Naive B cell (primary cell): ENCODE data around the gene CAMKMT. TPM values are rescaled to one million over a fixed set of nuclear protein-coding genes. Genes with fewer than 3 reads are reported as not detected.

Source experiments
- ATAC-seq, 2 donors: fragments of 150-1000 bp; cut with Tn5 transposase; 2 replicates each; pipeline ENCODE4 v1.10.0; 2021; ENCODE audit warnings: low read depth in 2 of 2, mild to moderate bottlenecking in 2 of 2, moderate library complexity in 2 of 2
- DNase-seq: peaks from one replicate; pipeline ENCODE4 v3.0.0; 2022
- H3K27ac Mint-ChIP-seq, 6 donors: one replicate each; pipeline ENCODE4 v1.8.0; 2020 to 2022; ENCODE audit warnings: mild to moderate bottlenecking in 6 of 6, mixed read lengths in 6 of 6, moderate library complexity in 5 of 6, inconsistent platforms in 2 of 6
- H3K27me3 Mint-ChIP-seq, 3 donors: one replicate each; pipeline ENCODE4 v1.8.0; 2021 to 2022; ENCODE audit warnings: mixed read lengths in 3 of 3, mild to moderate bottlenecking in 1 of 3
- H3K36me3 Mint-ChIP-seq, 2 donors: one replicate each; pipeline ENCODE4 v1.8.0; 2020 to 2022; ENCODE audit warnings: mixed read lengths in 2 of 2, inconsistent platforms in 1 of 2, mild to moderate bottlenecking in 1 of 2
- H3K4me1 Mint-ChIP-seq, 3 donors: one replicate each; pipeline ENCODE4 v1.8.0; 2020 to 2022; ENCODE audit warnings: mixed read lengths in 3 of 3, inconsistent platforms in 1 of 3, mild to moderate bottlenecking in 1 of 3, moderate library complexity in 1 of 3
- H3K4me3 Mint-ChIP-seq, 8 donors: one replicate each; pipeline ENCODE4 v1.8.0; 2020 to 2022; ENCODE audit warnings: mild to moderate bottlenecking in 8 of 8, mixed read lengths in 8 of 8, moderate library complexity in 8 of 8, inconsistent platforms in 2 of 8
- H3K9me3 Mint-ChIP-seq, 7 donors: one replicate each; pipeline ENCODE4 v1.8.0; 2020 to 2022; ENCODE audit warnings: mixed read lengths in 7 of 7, mild to moderate bottlenecking in 5 of 7, inconsistent platforms in 2 of 7, moderate library complexity in 1 of 7
- polyA plus RNA-seq, 6 donors: library from polyadenylated mRNA; unstranded; fragments of 300-500 nt; fragmentation: Illumina TruSeq; gene quantifications; one replicate each; pipeline ENCODE4 v1.2.3, GENCODE V29; 2021; ENCODE audit warnings: low read depth in 6 of 6

The CAMKMT gene
- polyA plus RNA-seq, 6 donors from 2014 or later, result 10.0 to 15.8 (median 12.4) TPM

- ATAC-seq (no peak), DNase-seq (no peak)
- peaks cover 3 to 11% of the 10 kb centered on the region in 2 donors for H3K36me3 Mint-ChIP-seq
- no peak overlapping the region for H3K27ac Mint-ChIP-seq
- H3K9me3 Mint-ChIP-seq, result no peaks in the 10 kb centered on the region
- peaks cover 13 to 18% (median 14%) of the 10 kb centered on the region in 3 donors for H3K4me1 Mint-ChIP-seq
- no peak overlapping the region for H3K4me3 Mint-ChIP-seq
- peaks cover 14 to 32% (median 22%) of the 10 kb centered on the region in 3 donors for H3K27me3 Mint-ChIP-seq
These were observed 411.1 kb downstream of the CAMKMT start for GRCh38 chr2:44772669-44773378.

GRCh38 chr2:44774826-44775492 is 413.2 kb downstream of the CAMKMT start:
- Mint-ChIP-seq H3K9me3 (no peaks in the 10 kb centered on the region), H3K27ac (no peak overlapping the region), H3K36me3 (peaks cover 0 to 11% of the 10 kb centered on the region in 2 donors), H3K4me1 (peaks cover 18 to 30% (median 29%) of the 10 kb centered on the region in 3 donors), H3K27me3 (peaks cover 0 to 11% (median 5%) of the 10 kb centered on the region in 3 donors), H3K4me3 (no peak overlapping the region)
- ATAC-seq (no peak), DNase-seq (no peak)

- peak overlapping the region in 4 of 8 donors; percentile 63 to 88 (median 84) for H3K4me3 Mint-ChIP-seq
These were observed 415.3 kb downstream of the CAMKMT start for GRCh38 chr2:44777036-44777435.

GRCh38 chr2:44777537-44777936 is 415.8 kb downstream of the CAMKMT start:
- peaks cover 18 to 39% (median 32%) of the 10 kb centered on the region in 3 donors for H3K4me1 Mint-ChIP-seq
- peaks cover 0 to 3% (median 0%) of the 10 kb centered on the region in 3 donors for H3K27me3 Mint-ChIP-seq
- H3K27ac Mint-ChIP-seq, result peak overlapping the region; percentile 50 to 97 (median 72)
- DNase-seq (peak; percentile 58), ATAC-seq (peak; percentile 45 to 49)
- H3K4me3 Mint-ChIP-seq, result peak overlapping the region; percentile 63 to 96 (median 89)
- peaks cover 0 to 3% of the 10 kb centered on the region in 2 donors for H3K36me3 Mint-ChIP-seq
- H3K9me3 Mint-ChIP-seq, result peaks cover 0 to 5% (median 0%) of the 10 kb centered on the region in 7 donors

More at GRCh38 chr2:44777036-44777435, 415.3 kb downstream of the CAMKMT start:
- ATAC-seq, result no peak
- DNase-seq, result no peak
- H3K27ac Mint-ChIP-seq, result peak overlapping the region in 1 of 6 donors; percentile 50
- peaks cover 0 to 5% (median 0%) of the 10 kb centered on the region in 7 donors for H3K9me3 Mint-ChIP-seq
- peaks cover 0 to 8% (median 0%) of the 10 kb centered on the region in 3 donors for H3K27me3 Mint-ChIP-seq
- peaks cover 0 to 8% of the 10 kb centered on the region in 2 donors for H3K36me3 Mint-ChIP-seq
- H3K4me1 Mint-ChIP-seq, result peaks cover 18 to 39% (median 32%) of the 10 kb centered on the region in 3 donors

- ATAC-seq (peak; percentile 31 to 38), DNase-seq (no peak)
- H3K4me3 Mint-ChIP-seq, result peak overlapping the region; percentile 63 to 96 (median 89)
- peak overlapping the region in 4 of 6 donors; percentile 51 to 93 (median 78) for H3K27ac Mint-ChIP-seq
- no peaks in the 10 kb centered on the region for H3K27me3 Mint-ChIP-seq
- peaks cover 0 to 5% (median 0%) of the 10 kb centered on the region in 7 donors for H3K9me3 Mint-ChIP-seq
- H3K4me1 Mint-ChIP-seq, result peaks cover 18 to 39% (median 32%) of the 10 kb centered on the region in 3 donors
- H3K36me3 Mint-ChIP-seq, result no peaks in the 10 kb centered on the region
These were observed 416.5 kb downstream of the CAMKMT start for GRCh38 chr2:44778221-44778654.

- peak; percentile 77 for DNase-seq
- Mint-ChIP-seq H3K27me3 (no peaks in the 10 kb centered on the region), H3K27ac (peak overlapping the region in 5 of 6 donors; percentile 24 to 93 (median 92)), H3K4me3 (peak overlapping the region; percentile 63 to 96 (median 89)), H3K9me3 (peaks cover 0 to 5% (median 0%) of the 10 kb centered on the region in 7 donors), H3K36me3 (no peaks in the 10 kb centered on the region), H3K4me1 (peaks cover 18 to 39% (median 32%) of the 10 kb centered on the region in 3 donors)
- peak; percentile 96 to 97 for ATAC-seq
These were observed 417.1 kb downstream of the CAMKMT start for GRCh38 chr2:44778671-44779476.

- Mint-ChIP-seq H3K27me3 (no peaks in the 10 kb centered on the region), H3K4me1 (peaks cover 18 to 39% (median 32%) of the 10 kb centered on the region in 3 donors), H3K27ac (peak overlapping the region in 2 of 6 donors; percentile 62 to 89), H3K4me3 (peak overlapping the region; percentile 63 to 96 (median 86)), H3K36me3 (no peaks in the 10 kb centered on the region), H3K9me3 (peaks cover 0 to 5% (median 0%) of the 10 kb centered on the region in 7 donors)
- DNase-seq (no peak), ATAC-seq (no peak)
These were observed 418.0 kb downstream of the CAMKMT start for GRCh38 chr2:44779793-44780192.

- H3K4me3 Mint-ChIP-seq, result peak overlapping the region in 3 of 8 donors; percentile 14 to 29 (median 28)
- H3K27me3 Mint-ChIP-seq, result peaks cover 0 to 1% (median 0%) of the 10 kb centered on the region in 3 donors
- H3K27ac Mint-ChIP-seq, result peak overlapping the region in 1 of 6 donors; percentile 24
- ATAC-seq (no peak), DNase-seq (no peak)
- peaks cover 0 to 5% (median 0%) of the 10 kb centered on the region in 7 donors for H3K9me3 Mint-ChIP-seq
- peaks cover 18 to 39% (median 32%) of the 10 kb centered on the region in 3 donors for H3K4me1 Mint-ChIP-seq
- no peaks in the 10 kb centered on the region for H3K36me3 Mint-ChIP-seq
These were observed 418.7 kb downstream of the CAMKMT start for GRCh38 chr2:44780406-44780805.

- H3K9me3 Mint-ChIP-seq, result peaks cover 0 to 4% (median 0%) of the 10 kb centered on the region in 7 donors
- H3K36me3 Mint-ChIP-seq, result peaks cover 0 to 10% of the 10 kb centered on the region in 2 donors
- ATAC-seq (no peak), DNase-seq (no peak)
- peak overlapping the region in 1 of 8 donors; percentile 6 for H3K4me3 Mint-ChIP-seq
- peak overlapping the region in 1 of 6 donors; percentile 59 for H3K27ac Mint-ChIP-seq
- H3K4me1 Mint-ChIP-seq, result peaks cover 0 to 6% (median 0%) of the 10 kb centered on the region in 3 donors
- peaks cover 11 to 26% (median 17%) of the 10 kb centered on the region in 3 donors for H3K27me3 Mint-ChIP-seq
These were observed 423.7 kb downstream of the CAMKMT start for GRCh38 chr2:44785433-44785832.

GRCh38 chr2:44786045-44786816 is 424.5 kb downstream of the CAMKMT start:
- Mint-ChIP-seq H3K9me3 (peaks cover 0 to 4% (median 0%) of the 10 kb centered on the region in 7 donors), H3K36me3 (peaks cover 0 to 12% of the 10 kb centered on the region in 2 donors), H3K27me3 (peaks cover 14 to 26% (median 18%) of the 10 kb centered on the region in 3 donors), H3K4me3 (no peak overlapping the region), H3K4me1 (peaks cover 0 to 6% (median 0%) of the 10 kb centered on the region in 3 donors), H3K27ac (no peak overlapping the region)
- DNase-seq (no peak), ATAC-seq (no peak)

GRCh38 chr2:44786817-44787214 is 425.1 kb downstream of the CAMKMT start:
- Mint-ChIP-seq H3K9me3 (peaks cover 0 to 4% (median 0%) of the 10 kb centered on the region in 7 donors), H3K27me3 (peaks cover 19 to 32% (median 23%) of the 10 kb centered on the region in 3 donors), H3K4me3 (no peak overlapping the region), H3K36me3 (peaks cover 0 to 18% of the 10 kb centered on the region in 2 donors), H3K27ac (no peak overlapping the region), H3K4me1 (peaks cover 0 to 2% (median 0%) of the 10 kb centered on the region in 3 donors)
- DNase-seq (no peak), ATAC-seq (no peak)

GRCh38 chr2:44787663-44788062 is 425.9 kb downstream of the CAMKMT start:
- H3K27me3 Mint-ChIP-seq, result peaks cover 27 to 40% (median 29%) of the 10 kb centered on the region in 3 donors
- H3K4me1 Mint-ChIP-seq, result no peaks in the 10 kb centered on the region
- peak overlapping the region in 1 of 8 donors; percentile 66 for H3K4me3 Mint-ChIP-seq

More at GRCh38 chr2:44787663-44788062, 425.9 kb downstream of the CAMKMT start:
- ATAC-seq, result no peak
- H3K36me3 Mint-ChIP-seq, result peaks cover 5 to 21% of the 10 kb centered on the region in 2 donors
- no peak overlapping the region for H3K27ac Mint-ChIP-seq
- H3K9me3 Mint-ChIP-seq, result peaks cover 0 to 2% (median 0%) of the 10 kb centered on the region in 7 donors
- DNase-seq, result no peak
